ENCODE results near the gene PTPRN2. TPM values are rescaled to one million over a fixed set of nuclear protein-coding genes. Genes with fewer than 3 reads are reported as not detected.

PTPRN2 gene
- total and polyA plus RNA-seq, 2 of the 8 experiments (the other 6 are each of a cell fraction or from before 2014, with no cell fraction given) = 2.6 to 4.5 TPM

DNA sequence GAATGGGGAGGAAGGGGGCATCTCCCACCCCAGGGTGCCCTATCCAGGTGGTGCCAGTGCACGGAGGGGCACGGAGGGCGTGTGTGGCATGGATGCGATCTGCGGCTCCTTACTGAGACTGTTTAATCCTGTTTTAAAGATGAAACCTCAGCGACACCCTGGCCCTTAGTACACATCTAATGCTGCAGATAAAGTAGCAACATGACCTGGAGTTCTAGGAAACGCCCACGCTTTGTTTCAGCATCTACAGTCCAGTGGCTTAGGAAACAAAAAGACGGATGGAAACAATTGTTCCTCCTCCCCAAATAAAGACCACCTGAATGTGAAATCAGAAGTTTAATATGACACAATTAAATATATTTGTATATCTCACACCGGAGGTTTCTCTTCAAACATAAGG lies 1048.9 kb downstream of the PTPRN2 start (continued):
- TF ChIP-seq SAP30 (IDR thresholded peaks at IDR 0.05; ENCODE audit: insufficient read depth, insufficient replicate concordance, low read length) (no peak), SRF (IDR thresholded peaks at IDR 0.05; ENCODE audit: low read depth, low read length) (no peak), FOSL1 (IDR thresholded peaks at IDR 0.05; ENCODE audit: insufficient read depth, low read depth, low read length) (no peak)

All from H1 (cell line).